Fibroblast of pulmonary artery (primary cell): ENCODE data around the gene COL15A1.

Source experiments
- DNase-seq: peaks from one replicate; pipeline ENCODE4 v3.0.0-alpha.2; 2010; ENCODE audit warnings: low read depth
- H3K4me3 ChIP-seq: replicated peaks from 2 replicates; pipeline ENCODE4 v1.5.1; 2011; ENCODE audit warnings: low read depth, mild to moderate bottlenecking, control low read depth, low read length, moderate library complexity
- TF ChIP-seq, protein P1 (sequence below): IDR thresholded peaks from 2 replicates; pipeline ENCODE4 v1.5.1; 2011; ENCODE audit warnings: mild to moderate bottlenecking, control low read depth, low read length, inconsistent platforms; ENCODE audit errors: missing control alignments

COL15A1 gene

GRCh38 chr9:98954244-98954610, 10.5 kb downstream of the COL15A1 start:
- TF ChIP-seq, protein P1, sequence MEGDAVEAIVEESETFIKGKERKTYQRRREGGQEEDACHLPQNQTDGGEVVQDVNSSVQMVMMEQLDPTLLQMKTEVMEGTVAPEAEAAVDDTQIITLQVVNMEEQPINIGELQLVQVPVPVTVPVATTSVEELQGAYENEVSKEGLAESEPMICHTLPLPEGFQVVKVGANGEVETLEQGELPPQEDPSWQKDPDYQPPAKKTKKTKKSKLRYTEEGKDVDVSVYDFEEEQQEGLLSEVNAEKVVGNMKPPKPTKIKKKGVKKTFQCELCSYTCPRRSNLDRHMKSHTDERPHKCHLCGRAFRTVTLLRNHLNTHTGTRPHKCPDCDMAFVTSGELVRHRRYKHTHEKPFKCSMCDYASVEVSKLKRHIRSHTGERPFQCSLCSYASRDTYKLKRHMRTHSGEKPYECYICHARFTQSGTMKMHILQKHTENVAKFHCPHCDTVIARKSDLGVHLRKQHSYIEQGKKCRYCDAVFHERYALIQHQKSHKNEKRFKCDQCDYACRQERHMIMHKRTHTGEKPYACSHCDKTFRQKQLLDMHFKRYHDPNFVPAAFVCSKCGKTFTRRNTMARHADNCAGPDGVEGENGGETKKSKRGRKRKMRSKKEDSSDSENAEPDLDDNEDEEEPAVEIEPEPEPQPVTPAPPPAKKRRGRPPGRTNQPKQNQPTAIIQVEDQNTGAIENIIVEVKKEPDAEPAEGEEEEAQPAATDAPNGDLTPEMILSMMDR = no peak
- DNase-seq = no peak
- H3K4me3 ChIP-seq = no peak overlapping the region

- no peak overlapping the region for H3K4me3 ChIP-seq
- DNase-seq = no peak
- TF ChIP-seq, protein P1 = no peak
Measured at GRCh38 chr9:98955259-98955658, 11.6 kb downstream of the COL15A1 start.

GRCh38 chr9:98957826-98958225, 14.1 kb downstream of the COL15A1 start:
- DNase-seq = no peak
- TF ChIP-seq, protein P1 = no peak
- H3K4me3 ChIP-seq = no peak overlapping the region

DNA sequence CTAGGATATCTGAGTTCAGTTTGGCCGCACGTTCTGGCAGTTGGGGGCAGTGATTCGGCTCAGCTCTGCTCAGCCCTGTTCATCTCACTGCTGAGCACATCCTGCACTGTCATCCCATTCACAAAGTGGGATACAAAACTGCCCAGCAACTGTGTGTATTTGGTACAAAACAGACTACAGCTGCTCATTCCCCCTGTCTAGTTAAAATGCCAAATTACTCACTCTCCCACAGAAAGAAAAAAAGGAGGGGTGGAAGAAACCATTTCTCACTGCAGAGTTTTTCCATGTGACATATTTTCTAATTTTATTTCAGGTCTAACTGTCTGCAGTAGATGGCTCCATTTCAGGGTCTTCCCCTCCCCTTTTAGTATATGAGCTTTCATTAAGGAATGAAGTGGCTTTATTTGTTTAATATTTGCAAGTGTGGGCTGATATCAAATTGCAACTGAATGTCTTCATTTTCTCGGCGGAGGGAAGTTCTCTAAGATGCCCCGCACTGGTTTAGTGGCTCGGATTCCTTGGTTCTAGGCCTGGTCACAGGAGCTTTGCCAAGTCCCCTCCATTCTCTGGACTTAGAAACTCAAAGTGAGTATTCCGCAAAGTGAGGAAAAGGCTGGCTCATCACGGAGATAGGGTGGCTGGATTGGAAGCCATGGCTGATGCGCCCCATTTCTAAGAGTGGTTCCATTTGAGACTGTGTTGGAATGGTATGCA, 14.7 kb downstream of the COL15A1 start:
- peak; percentile 56 for DNase-seq
- TF ChIP-seq, protein P1 = no peak
- H3K4me3 ChIP-seq = no peak overlapping the region

- DNase-seq = no peak
- TF ChIP-seq, protein P1 = no peak
- no peak overlapping the region for H3K4me3 ChIP-seq
Measured at GRCh38 chr9:98960409-98960808, 16.7 kb downstream of the COL15A1 start.

- DNase-seq = no peak
- H3K4me3 ChIP-seq = no peak overlapping the region
- TF ChIP-seq, protein P1 = no peak
Measured at GRCh38 chr9:98961513-98962180, 17.9 kb downstream of the COL15A1 start.
